GM12872 (cell line): ENCODE results near the gene NINJ2.

Experiments
- CTCF ChIP-seq: IDR thresholded peaks from 3 replicates; pipeline ENCODE4 v1.5.1; 2011; ENCODE audit warnings: low read depth, mild to moderate bottlenecking, low read length, moderate library complexity; ENCODE audit not compliant: insufficient read depth

The NINJ2 gene

DNA sequence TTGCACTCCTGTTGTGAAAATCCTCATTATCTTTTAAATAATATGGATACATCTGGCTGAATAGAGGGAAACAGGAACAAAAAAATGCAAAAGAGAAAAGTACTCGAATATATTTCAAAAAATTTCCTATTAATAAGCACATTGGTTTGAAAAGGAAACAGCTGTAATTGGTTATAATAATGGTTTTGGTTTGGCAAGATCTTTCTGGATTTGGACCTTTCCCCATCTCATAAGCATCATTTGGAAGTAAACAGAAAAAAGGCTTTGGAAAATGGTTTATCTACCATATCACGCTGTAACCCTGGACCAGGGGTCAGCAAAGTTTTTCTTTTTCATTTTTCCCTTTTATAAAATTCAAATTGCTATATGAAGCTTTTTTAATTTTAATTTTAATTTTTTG is 2.8 kb upstream of the NINJ2 start:
- TF ChIP-seq CTCF, result no peak

- TF ChIP-seq CTCF, result no peak
Measured at GRCh38 chr12:664779-665092, 1.5 kb upstream of the NINJ2 start.

DNA sequence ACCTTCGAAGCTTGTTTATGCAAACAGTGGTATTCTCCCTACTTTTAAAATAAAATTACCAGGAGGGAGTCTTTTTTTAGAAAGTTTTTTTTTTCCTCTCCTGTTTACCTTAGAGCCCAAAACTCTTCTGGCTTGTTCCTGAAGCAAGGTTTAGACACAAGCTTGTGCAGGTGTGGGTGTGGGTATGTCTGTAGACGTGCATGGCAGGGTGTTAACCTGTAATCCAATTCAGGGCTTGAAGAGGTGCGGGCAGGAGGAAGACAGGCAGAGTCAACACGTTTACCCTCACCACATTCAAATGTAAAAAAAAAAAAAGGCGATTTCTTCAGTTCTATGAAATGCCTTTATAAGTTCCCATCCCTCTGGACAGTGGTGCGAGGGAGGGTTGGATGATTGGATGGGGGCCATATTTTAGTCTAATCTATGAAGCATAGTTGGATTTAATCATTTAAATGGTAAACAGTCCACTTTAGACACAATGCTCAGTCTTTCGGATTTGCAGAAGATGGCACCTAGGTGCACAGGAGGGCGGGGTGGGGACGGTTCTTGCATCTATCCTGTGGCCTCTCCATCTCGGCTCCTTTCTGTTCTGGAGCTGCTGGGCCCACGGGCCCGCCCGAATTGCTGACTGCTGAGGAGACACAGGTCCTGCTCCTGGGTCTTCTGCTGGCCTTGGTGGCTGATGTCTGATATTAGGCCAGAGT is 982 bp upstream of the NINJ2 start:
- no peak for TF ChIP-seq CTCF

DNA sequence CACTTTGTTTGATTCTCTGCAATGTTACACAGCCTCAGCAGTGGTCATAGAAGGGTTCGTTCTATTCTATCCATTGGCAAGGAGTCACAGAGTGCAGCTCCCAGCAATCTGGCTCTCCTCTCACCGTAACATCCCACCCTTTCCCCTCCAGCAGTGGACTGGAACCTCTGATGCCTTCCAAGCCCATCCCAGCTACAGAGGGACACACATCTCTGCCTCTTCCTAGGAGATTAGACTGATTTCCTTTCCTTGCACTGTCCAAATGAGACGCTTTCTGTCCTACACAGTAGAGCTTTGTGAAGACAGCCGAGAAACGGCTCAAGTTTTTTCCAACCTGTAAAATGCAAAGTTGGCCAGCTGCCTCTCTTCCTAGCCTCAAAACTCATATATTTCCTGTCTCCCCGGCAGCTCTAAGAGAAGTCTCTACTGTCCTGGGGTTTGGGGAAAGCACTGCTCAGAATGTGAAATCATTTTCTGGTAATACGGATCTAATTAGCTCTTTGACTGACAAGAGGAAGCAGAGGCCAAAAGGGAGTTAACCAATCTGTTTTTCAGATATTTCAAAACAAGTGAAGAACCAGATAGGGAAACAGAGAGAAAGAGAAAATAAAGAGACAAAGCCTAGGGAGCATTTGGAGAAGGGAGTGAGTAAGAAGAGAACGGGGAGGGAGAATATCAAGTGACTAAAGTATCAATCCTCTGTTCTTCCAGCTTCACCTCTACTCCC is 516 bp downstream of the NINJ2 start:
- TF ChIP-seq CTCF, result no peak

GRCh38 chr12:661720-662486 is 1.3 kb downstream of the NINJ2 start:
- TF ChIP-seq CTCF, result no peak

- no peak for TF ChIP-seq CTCF
Measured at GRCh38 chr12:659090-659683, 4.1 kb downstream of the NINJ2 start.

- peak; percentile 36; the same call in 1 of the 3 replicates for TF ChIP-seq CTCF
Measured at GRCh38 chr12:650983-651382, 12.3 kb downstream of the NINJ2 start.
